ENCODE data around the gene SCUBE2.
"Not testable (repeated sequence)": the region's sequence is repeated elsewhere in the genome, so short reads cannot be mapped to it uniquely, and the experiment has no call there.

SCUBE2 gene

GRCh38 chr11:9109858-9110731 lies 18.7 kb upstream of the SCUBE2 start:
- no peak for DNase-seq (ENCODE audit: low read depth, low spot score)

- no peak for DNase-seq (ENCODE audit: low read depth, low spot score)
Measured at GRCh38 chr11:9104580-9104979, 13.2 kb upstream of the SCUBE2 start.

GRCh38 chr11:9103542-9104276 lies 12.3 kb upstream of the SCUBE2 start:
- no peak for DNase-seq (ENCODE audit: low read depth, low spot score)

DNA sequence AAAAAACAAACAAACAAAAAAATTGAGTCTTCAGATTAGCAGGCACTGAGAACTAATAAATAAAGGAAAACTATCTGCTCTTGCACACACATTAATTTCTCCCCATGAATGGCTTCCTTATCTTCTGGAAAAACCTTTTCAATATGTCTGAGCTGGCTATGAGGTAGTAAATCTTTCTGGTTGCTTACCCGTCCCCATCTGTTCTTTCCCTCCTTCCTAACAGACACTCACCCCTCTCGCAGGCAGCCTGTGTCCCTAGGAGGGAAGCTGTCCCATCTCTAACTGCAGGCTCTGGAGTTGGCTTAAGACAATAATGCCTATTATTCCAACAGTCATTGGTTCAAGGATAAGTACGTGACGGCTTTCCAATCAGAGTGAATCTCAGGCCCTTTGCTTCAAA lies 8.2 kb upstream of the SCUBE2 start:
- no peak for DNase-seq (ENCODE audit: low read depth, low spot score)

DNA sequence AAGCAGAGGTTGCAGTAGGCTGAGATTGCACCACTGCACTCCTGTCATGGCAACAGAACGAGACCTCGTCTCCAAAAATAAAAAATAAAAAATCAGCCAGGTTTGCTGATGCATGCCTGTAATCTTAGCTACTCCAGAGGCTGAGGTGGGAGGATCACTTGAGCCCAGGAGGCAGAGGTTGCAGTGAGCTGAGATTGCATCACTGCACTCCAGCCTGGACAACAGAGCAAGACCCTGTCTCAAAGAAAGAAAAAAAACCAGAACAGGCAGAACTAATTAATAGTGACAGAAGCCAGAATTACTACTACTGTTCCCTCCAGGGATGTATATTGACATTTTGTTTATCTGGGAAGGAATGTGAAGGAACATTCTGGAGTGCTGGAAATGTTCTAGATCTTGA lies 7.1 kb upstream of the SCUBE2 start:
- DNase-seq (ENCODE audit: low read depth, low spot score) = not testable (repeated sequence)

DNA sequence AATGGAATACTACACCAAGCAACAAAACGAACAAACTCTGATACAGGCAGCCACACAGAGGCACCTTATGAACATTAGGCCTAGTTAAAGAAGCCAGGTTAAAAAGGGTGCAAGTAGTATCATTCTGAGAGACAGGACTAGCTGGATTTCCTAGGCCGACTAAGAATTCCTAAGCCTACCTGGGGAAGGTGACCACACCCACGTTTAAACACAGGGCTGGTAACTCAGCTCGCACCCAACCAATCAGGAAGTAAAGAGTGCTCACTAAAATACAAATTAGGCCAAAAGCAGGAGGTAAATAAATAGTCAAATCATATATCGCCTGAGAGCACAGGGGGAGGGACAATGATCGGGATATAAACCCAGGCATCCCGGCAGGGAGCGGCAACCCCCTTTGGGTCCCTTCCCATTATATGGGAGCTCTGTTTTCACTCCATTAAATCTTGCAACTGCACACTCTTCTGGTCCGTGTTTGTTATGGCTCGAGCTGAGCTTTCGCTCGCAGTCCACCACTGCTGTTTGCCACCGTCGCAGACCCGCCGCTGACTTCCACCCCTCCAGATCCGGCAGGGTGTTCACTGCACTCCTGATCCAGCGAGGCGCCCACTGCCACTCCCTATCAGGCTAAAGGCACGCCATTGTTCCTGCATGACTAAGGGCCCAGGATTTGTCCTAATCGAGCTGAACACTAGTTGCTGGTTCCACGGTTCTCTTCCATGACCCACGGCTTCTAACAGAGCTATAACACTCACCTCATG lies 6.0 kb upstream of the SCUBE2 start:
- DNase-seq (ENCODE audit: low read depth, low spot score) = not testable (repeated sequence)

DNA sequence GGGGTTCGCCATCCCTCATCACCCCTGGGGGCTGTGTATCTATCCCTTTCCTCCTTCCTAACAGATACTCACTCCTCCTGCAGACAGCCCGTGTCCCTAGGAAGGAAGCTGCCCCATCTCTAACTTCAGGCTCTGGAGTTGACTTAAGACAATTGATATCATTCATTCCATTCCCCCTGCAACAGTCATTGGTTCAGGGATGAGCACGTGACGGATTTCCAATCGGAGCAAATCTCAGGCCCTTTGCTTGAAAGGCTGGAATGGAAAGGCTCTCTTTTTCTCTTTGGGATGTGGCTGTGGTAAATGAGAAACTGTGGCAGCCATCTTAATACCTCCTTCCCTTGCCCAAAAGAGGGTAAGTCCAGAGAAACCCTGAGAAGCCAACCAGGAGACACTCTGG lies 5.0 kb upstream of the SCUBE2 start:
- no peak for DNase-seq (ENCODE audit: low read depth, low spot score)

GRCh38 chr11:9095421-9095820 lies 4.0 kb upstream of the SCUBE2 start:
- no peak for DNase-seq (ENCODE audit: low read depth, low spot score)

DNA sequence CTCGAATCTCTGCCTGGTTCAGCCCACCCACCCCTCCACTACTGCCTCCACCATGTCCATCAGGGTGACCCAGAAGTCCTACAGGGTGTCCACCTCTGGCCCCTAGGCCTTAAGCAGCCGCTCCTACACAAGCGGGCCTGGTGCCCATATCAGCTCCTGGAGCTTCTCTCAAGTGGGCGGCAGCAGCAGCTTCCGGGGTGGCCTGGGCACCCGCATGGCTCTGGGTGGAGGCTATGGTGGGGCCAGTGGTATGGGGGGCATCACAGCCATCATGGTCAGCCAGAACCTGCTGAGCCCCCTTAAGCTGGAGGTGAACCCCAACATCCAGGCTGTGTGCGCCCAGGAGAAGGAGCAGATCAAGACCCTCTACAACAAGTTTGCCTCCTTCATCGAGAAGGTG lies 3.0 kb upstream of the SCUBE2 start:
- DNase-seq (ENCODE audit: low read depth, low spot score) = no peak

- DNase-seq (ENCODE audit: low read depth, low spot score) = no peak
Measured at GRCh38 chr11:9092853-9093778, 1.7 kb upstream of the SCUBE2 start.

DNA sequence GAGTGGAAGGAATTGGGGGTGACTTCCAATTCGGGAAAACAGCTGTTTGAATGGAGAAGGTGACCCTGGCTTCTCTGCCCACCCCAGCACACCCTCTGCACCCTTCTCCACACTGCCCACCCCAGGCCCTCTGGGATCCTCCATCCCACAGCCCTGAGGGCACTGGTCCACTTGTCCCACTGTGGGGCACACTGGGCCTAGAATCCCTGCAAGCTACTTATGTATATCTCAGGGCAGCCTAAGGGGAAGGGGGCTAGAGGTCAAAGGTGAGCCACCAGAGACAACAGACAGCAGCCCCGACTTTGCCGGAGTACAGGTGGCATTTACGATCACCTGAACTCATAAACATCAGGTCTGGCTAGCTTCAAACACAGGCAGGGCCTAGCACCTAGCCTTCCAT lies 673 bp upstream of the SCUBE2 start:
- no peak for DNase-seq (ENCODE audit: low read depth, low spot score)

DNA sequence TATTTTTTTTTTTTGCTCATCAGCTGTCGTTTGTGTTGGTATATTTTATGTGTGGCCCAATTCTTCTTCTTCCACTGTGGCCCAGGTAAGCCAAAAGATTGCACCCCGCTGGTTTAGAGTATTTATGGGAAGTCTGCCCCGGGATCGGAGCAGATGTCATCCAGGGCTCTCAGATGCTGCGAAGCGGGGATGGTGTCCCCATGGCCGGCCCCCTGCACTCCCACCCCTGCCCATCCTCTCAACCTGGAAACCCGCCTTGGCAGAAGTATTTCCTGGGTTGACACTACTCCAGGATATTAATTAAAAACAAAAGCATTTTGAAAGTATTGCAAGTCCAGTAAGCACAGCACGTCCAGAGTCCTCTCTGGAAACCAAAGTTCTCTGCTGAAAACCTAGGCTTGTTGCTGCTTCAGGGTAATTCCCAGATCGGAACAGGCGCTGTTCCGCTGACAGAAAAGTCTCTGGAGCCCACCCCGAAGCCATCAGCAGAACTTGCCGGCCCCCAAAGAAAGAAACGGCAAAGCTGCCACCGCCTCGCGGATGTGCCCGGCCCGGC lies 833 bp downstream of the SCUBE2 start:
- no peak for DNase-seq (ENCODE audit: low read depth, low spot score)

- no peak for DNase-seq (ENCODE audit: low read depth, low spot score)
Measured at GRCh38 chr11:9089636-9090035, 1.8 kb downstream of the SCUBE2 start.

DNA sequence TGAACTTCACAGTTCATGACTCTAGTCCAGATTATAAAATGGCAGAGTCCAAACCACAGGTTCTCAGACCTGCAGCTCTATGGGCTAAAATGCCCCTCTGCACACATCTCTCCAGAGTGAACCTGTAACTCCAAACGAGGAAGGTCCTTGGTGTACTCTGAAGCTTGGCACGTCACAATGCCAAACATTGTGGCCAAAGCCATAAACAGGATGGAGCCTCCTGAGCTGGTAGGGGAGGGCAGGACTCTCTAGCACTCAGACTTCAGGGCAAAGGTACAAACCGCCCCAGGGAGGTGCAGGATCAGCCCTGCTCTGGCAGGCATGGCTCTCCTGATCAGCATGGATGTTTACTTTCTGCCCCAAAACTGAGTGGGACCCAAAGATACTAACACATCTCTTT lies 2.3 kb downstream of the SCUBE2 start:
- no peak for DNase-seq (ENCODE audit: low read depth, low spot score)

GRCh38 chr11:9082575-9082974 lies 8.8 kb downstream of the SCUBE2 start:
- DNase-seq (ENCODE audit: low read depth, low spot score) = no peak

DNA sequence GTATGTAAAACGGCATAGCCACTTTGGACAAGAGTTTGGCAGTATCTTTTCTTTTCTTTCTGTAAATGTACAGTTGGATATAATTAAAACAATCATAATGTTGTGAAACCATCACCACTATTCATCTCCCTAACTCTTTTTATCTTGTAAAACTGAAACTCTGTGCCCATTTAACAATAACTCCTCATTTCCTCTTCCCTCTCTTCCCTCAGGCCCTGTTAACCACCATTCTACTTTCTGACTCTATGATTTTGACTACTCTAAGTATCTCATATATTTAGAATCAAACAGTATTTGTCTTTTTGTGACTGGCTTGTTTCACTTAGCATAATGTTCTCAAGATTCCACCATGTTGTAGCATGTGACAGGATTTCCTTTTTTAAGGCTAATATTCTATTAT lies 10.2 kb downstream of the SCUBE2 start:
- DNase-seq (ENCODE audit: low read depth, low spot score) = no peak

GRCh38 chr11:9078113-9079086 lies 13.0 kb downstream of the SCUBE2 start:
- DNase-seq (ENCODE audit: low read depth, low spot score) = no peak

DNA sequence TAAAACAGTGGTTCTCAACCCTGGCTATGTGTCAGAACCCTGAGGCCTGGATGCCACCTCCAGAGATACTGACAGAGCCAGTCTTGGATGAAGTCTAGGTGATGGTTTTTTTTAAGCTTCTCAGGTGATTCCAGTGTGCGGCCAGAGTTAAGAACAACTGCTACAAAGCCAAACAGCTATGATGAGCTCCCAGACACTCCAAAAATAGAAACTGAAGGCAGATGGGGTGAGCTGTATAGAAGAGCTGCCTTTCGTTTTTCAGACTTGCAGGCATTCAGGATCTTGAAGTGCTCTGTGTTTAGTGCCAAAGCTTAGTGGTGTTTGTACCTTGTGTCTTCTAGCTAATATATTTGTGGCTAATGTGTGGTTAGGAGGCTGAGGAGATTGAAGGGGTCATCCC lies 14.2 kb downstream of the SCUBE2 start:
- DNase-seq (ENCODE audit: low read depth, low spot score) = no peak

DNA sequence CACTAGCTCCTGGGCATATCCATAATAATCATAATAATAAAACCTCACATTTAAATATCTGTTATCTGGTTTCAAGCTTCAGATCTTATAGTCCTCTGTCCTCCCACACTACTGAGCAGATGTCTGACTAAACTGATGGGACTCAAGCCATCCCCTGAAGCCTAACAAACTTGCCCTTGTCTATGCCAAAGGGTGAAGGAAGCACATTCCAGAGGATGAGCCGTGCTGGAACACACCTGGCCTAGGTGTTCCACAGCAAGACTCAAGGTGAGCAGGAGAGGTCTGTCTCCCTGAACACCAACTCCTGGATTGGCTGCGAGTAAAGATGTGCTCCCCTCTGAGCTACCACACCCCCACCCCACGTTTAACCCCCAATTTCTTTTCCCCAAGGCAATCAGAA lies 14.7 kb downstream of the SCUBE2 start:
- no peak for DNase-seq (ENCODE audit: low read depth, low spot score)

DNA sequence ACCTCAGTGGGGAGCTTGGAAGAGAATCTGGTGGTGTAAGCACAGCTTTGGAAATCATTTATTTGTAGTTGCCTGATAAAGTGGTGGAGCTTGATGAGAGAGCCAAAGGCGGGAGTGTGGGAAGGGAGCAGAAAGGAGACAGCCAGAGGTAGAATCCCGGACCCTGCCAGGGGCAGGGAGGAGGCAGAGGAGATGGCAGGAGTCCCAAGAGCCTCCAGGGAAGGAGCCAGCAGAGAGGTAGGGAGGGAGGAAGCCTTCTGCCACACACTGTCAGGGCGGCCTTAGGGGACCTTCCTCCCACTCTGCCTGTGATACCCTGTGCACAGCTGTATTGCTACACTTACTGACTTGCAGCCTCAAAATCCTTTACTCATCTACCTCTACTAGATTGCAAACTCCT lies 15.4 kb downstream of the SCUBE2 start:
- DNase-seq (ENCODE audit: low read depth, low spot score) = no peak
